Stimulated activated CD8-positive, alpha-beta memory T cell treated with anti-CD3 and anti-CD28 coated beads, Interleukin-15, amount 100 ng/mL, for 4 hours (primary cell): ENCODE results near the gene RBM38.
A peak's percentile ranks its signal among the peaks of the same experiment; 100 is the strongest.
"Not testable (repeated sequence)": the region's sequence is repeated elsewhere in the genome, so short reads cannot be mapped to it uniquely, and the experiment has no call there.

Experiments
- DNase-seq, 2 donors: peaks; one replicate each; pipeline ENCODE4 v3.0.0-alpha.2; 2020; ENCODE audit warnings: low read depth in 2 of 2

Gene RBM38

GRCh38 chr20:57417830-57418780 lies 26.9 kb downstream of the RBM38 start:
- DNase-seq, result no peak

GRCh38 chr20:57419479-57419878 lies 28.3 kb downstream of the RBM38 start:
- not testable (repeated sequence) for DNase-seq

- no peak for DNase-seq
Observed at GRCh38 chr20:57420571-57421252, 29.5 kb downstream of the RBM38 start.

GRCh38 chr20:57421253-57422220 lies 30.3 kb downstream of the RBM38 start:
- DNase-seq, result no peak

- DNase-seq, result no peak
Observed at GRCh38 chr20:57422254-57422653, 31.1 kb downstream of the RBM38 start.

GRCh38 chr20:57425150-57426013 lies 34.2 kb downstream of the RBM38 start:
- no peak for DNase-seq

- no peak for DNase-seq
Observed at GRCh38 chr20:57426271-57426689, 35.1 kb downstream of the RBM38 start.

- no peak for DNase-seq
Observed at GRCh38 chr20:57426831-57427230, 35.6 kb downstream of the RBM38 start.

GRCh38 chr20:57428324-57429158 lies 37.3 kb downstream of the RBM38 start:
- DNase-seq, result no peak

- DNase-seq, result no peak
Observed at GRCh38 chr20:57429159-57429496, 37.9 kb downstream of the RBM38 start.

- DNase-seq, result no peak
Observed at GRCh38 chr20:57429580-57430200, 38.5 kb downstream of the RBM38 start.

GRCh38 chr20:57430201-57430596 lies 39.0 kb downstream of the RBM38 start:
- DNase-seq, result not testable (repeated sequence)

GRCh38 chr20:57431539-57431835 lies 40.3 kb downstream of the RBM38 start:
- DNase-seq, result no peak

GRCh38 chr20:57432480-57432861 lies 41.3 kb downstream of the RBM38 start:
- DNase-seq, result no peak

GRCh38 chr20:57432862-57433491 lies 41.8 kb downstream of the RBM38 start:
- peak; percentile 24 to 37 for DNase-seq

- no peak for DNase-seq
Observed at GRCh38 chr20:57433657-57434389, 42.6 kb downstream of the RBM38 start.

- no peak for DNase-seq
Observed at GRCh38 chr20:57434390-57434700, 43.1 kb downstream of the RBM38 start.

GRCh38 chr20:57435105-57435497 lies 43.9 kb downstream of the RBM38 start:
- DNase-seq, result no peak
